ENCODE results near the gene PLXDC1. TPM values are rescaled to one million over a fixed set of nuclear protein-coding genes. Genes with fewer than 3 reads are reported as not detected.

PLXDC1 gene
- total RNA-seq, 6 experiments from 2014 or later: 0.11 to 1.6 (median 0.54) TPM

DNA sequence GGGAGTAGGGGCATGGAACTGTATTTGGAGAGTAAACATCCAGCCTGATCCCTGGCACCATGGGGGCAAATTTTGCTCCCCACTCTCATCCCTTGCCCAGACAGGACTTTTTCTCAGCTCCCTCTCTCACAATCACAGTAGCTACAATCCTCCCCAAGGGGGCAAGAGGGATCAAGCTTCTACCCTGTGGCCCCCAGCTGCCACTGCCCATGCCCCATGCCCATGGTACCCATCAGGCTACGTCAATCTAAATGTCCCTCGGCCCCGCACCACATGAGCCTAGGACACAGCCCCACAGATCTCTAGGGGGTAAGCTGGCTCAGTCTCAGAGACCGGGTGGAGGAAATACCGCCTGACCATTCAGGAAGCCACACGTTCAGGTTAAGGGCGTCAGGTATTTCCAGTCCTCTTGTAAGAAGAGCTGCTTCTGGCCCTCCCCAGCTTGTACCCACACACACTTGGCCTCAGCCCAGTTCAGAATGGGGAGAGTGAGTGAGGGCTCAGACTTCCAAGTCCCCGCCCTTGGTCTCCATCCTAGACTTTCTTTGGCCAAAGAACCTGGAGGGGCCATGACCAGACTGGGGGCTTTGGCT lies 44.2 kb upstream of the PLXDC1 start:
- H3K36me3 ChIP-seq: no peaks in the 10 kb centered on the region
- no peak overlapping the region for H3K4me3 ChIP-seq
- 56% methylated on average over 3 of the region's 8 CpGs for WGBS (ENCODE audit: insufficient coverage, low coverage, low lambda C conversion rate, missing lambda C conversion rate)
- no peak for DNase-seq
- H3K9me3 ChIP-seq: no peaks in the 10 kb centered on the region
- no peak overlapping the region for H3K27ac ChIP-seq
- intact Hi-C loops (cut with DNase I): no loop called here
- ATAC-seq: no peak
- H3K27me3 ChIP-seq: no peaks in the 10 kb centered on the region
- TF ChIP-seq, protein P1, sequence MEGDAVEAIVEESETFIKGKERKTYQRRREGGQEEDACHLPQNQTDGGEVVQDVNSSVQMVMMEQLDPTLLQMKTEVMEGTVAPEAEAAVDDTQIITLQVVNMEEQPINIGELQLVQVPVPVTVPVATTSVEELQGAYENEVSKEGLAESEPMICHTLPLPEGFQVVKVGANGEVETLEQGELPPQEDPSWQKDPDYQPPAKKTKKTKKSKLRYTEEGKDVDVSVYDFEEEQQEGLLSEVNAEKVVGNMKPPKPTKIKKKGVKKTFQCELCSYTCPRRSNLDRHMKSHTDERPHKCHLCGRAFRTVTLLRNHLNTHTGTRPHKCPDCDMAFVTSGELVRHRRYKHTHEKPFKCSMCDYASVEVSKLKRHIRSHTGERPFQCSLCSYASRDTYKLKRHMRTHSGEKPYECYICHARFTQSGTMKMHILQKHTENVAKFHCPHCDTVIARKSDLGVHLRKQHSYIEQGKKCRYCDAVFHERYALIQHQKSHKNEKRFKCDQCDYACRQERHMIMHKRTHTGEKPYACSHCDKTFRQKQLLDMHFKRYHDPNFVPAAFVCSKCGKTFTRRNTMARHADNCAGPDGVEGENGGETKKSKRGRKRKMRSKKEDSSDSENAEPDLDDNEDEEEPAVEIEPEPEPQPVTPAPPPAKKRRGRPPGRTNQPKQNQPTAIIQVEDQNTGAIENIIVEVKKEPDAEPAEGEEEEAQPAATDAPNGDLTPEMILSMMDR (IDR thresholded peaks at IDR 0.05): no peak
- no peak for TF ChIP-seq POLR2A (IDR thresholded peaks at IDR 0.05)
- H3K4me1 ChIP-seq: peaks cover 0 to 15% (median 0%) of the 10 kb centered on the region in 4 donors

DNA sequence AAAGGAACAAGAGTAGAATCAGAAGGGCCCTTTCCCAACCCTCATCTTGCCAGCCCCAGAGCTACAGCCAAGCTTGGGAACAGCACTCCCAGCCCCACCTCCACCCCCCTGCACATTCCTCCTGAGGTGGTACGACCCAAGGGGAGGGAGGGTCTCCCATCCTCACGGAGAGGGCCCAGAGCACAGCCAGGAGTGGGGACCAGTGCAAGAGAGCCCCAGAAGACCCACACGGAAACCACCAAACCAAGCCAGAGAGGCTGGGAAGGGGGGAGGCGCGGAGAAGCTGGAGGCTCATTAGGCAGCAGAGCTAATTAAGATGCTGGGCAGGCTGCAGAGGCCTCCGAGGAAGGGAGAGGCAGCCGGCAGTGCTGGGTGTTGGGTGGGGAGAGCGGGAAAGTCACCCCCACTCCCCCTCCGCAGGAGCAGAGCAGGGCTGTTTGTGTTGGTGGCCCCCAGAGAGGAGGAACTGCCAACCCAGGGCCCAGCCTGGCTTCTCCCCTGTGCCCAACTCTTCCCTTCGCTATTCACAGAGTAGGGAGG lies 43.6 kb upstream of the PLXDC1 start:
- intact Hi-C loops (cut with DNase I): no loop called here
- Histone ChIP-seq H3K27ac (no peak overlapping the region), H3K4me3 (no peak overlapping the region)

DNA sequence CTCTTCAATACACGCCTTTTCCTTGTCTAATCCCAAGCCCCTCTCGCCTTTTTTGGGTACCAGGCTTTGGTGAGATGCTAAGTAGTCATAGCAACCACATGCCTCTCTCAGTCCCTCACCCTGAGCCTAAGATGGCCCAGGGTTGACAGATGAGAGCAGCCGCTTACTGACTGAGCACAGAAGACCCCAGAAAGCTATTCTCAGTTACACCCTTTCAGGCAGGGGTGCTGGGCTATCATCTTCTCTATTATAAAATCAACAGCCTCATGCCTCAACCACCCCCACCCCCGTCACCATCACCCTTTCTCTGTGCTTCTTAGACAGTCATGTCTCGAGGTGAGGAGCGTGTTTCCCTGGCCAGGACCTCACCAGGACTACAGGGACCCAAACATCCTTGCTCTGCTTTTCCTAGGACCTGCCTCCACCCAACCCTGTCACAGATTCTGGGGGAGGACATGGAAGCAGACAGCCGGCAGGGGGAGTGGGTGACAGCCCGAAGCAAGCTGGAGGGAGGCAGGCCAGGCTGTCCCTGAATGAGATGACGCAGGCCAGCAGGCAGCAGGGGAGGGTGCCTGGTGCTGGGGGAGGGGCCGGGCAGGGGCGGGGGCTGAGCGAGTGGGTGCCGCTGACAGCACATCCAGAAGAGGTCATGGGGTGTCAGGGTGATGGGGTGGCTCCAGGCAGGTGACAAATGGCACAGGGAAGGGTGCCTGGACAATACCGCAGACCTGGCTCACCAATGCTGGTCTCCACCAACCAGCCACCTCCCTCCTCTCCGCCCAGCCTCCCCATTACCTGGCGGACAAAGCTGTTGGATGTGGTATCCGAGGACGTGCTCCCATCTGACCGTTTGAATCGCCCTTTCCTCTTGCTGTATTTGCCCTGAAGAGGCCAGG lies 42.9 kb upstream of the PLXDC1 start:
- H3K4me3 ChIP-seq: no peak overlapping the region
- no peaks in the 10 kb centered on the region for H3K36me3 ChIP-seq
- no peaks in the 10 kb centered on the region for H3K9me3 ChIP-seq
- DNase-seq: peak in 1 of 3 donors; percentile 62
- WGBS (ENCODE audit: insufficient coverage, low coverage, low lambda C conversion rate, missing lambda C conversion rate): 33% methylated on average over 7 of the region's 20 CpGs
- intact Hi-C loops (cut with DNase I): no loop called here
- TF ChIP-seq POLR2A (IDR thresholded peaks at IDR 0.05): no peak
- TF ChIP-seq, protein P1 (IDR thresholded peaks at IDR 0.05): peak in 3 of 4 donors; percentile 9 to 33 (median 20)
- ATAC-seq: peak; percentile 45 to 76 (median 54)
- no peaks in the 10 kb centered on the region for H3K27me3 ChIP-seq
- H3K27ac ChIP-seq: no peak overlapping the region
- H3K4me1 ChIP-seq: peaks cover 0 to 13% (median 0%) of the 10 kb centered on the region in 4 donors

More for the DNA sequence above, 43.6 kb upstream of the PLXDC1 start:
- Histone ChIP-seq H3K4me1 (peaks cover 0 to 15% (median 0%) of the 10 kb centered on the region in 4 donors), H3K36me3 (no peaks in the 10 kb centered on the region), H3K27me3 (no peaks in the 10 kb centered on the region), H3K9me3 (no peaks in the 10 kb centered on the region)
- DNase-seq (no peak), ATAC-seq (no peak)
- 40% methylated on average over 3 of the region's 10 CpGs for WGBS (ENCODE audit: insufficient coverage, low coverage, low lambda C conversion rate, missing lambda C conversion rate)
- TF ChIP-seq, protein P1 (IDR thresholded peaks at IDR 0.05): no peak
- TF ChIP-seq POLR2A (IDR thresholded peaks at IDR 0.05): no peak

GRCh38 chr17:39193346-39193745 lies 41.9 kb upstream of the PLXDC1 start:
- intact Hi-C loops (cut with DNase I): no loop called here
- H3K4me3 ChIP-seq: no peak overlapping the region
- no peaks in the 10 kb centered on the region for H3K9me3 ChIP-seq
- no peak for ATAC-seq
- 60% methylated on average over 1 of the region's 10 CpGs for WGBS (ENCODE audit: insufficient coverage, low coverage, low lambda C conversion rate, missing lambda C conversion rate)
- no peaks in the 10 kb centered on the region for H3K36me3 ChIP-seq
- DNase-seq: no peak
- no peaks in the 10 kb centered on the region for H3K27me3 ChIP-seq
- TF ChIP-seq, protein P1 (IDR thresholded peaks at IDR 0.05): no peak
- TF ChIP-seq POLR2A (IDR thresholded peaks at IDR 0.05): no peak
- H3K4me1 ChIP-seq: peaks cover 0 to 9% (median 0%) of the 10 kb centered on the region in 4 donors
- H3K27ac ChIP-seq: no peak overlapping the region

Data from right lobe of liver (tissue), 6 donors.